HepG2 (cell line): ENCODE results near the gene ALOX5.

ENCODE experiments used
- ARID2 ChIP-seq: sonication (generic); formaldehyde crosslinking; IDR thresholded peaks from 2 replicates; pipeline ENCODE4 v1.8.1; 2022; ENCODE audit warnings: mild to moderate bottlenecking, missing genetic modification reagents, borderline replicate concordance
- HIVEP1 ChIP-seq: sonication (generic); formaldehyde crosslinking; IDR thresholded peaks from 2 replicates; pipeline ENCODE4 v1.4.0; 2020; ENCODE audit warnings: mild to moderate bottlenecking, missing genetic modification reagents
- KAT7 ChIP-seq: IDR thresholded peaks from 2 replicates; pipeline ENCODE4 v1.6.1; 2018; ENCODE audit warnings: borderline replicate concordance, missing compliant biosample characterization
- PCBP1 ChIP-seq: fragments of 200-400 bp; formaldehyde crosslinking; IDR thresholded peaks from 2 replicates; pipeline ENCODE4 v1.6.1; 2017; ENCODE audit warnings: mild to moderate bottlenecking, low read depth, low read length, borderline replicate concordance
- SP1 ChIP-seq, 2 experiments: fragments of 450-650 bp in 1 of 2; sonication (generic) in 1 of 2; formaldehyde crosslinking in 1 of 2; IDR thresholded peaks; 2 replicates each; pipeline versions ENCODE4 v1.4.0 to v1.6.1; 2016 to 2020; ENCODE audit warnings: missing genetic modification reagents in 1 of 2
- WIZ ChIP-seq: sonication (generic); formaldehyde crosslinking; IDR thresholded peaks from 2 replicates; pipeline ENCODE4 v1.5.1; 2020; ENCODE audit warnings: mild to moderate bottlenecking, missing genetic modification reagents
- ZFP36 ChIP-seq: fragments of 150-350 bp; IDR thresholded peaks from 2 replicates; pipeline ENCODE4 v1.6.1; 2018; ENCODE audit warnings: borderline replicate concordance, low read length, low read depth; ENCODE audit not compliant: partially characterized antibody
- TF ChIP-seq, protein P1 (sequence below): sonication (generic); formaldehyde crosslinking; IDR thresholded peaks from 2 replicates; pipeline ENCODE4 v1.4.0; 2020; ENCODE audit warnings: missing genetic modification reagents
- TF ChIP-seq, protein P2 (sequence below): sonication (generic); formaldehyde crosslinking; IDR thresholded peaks from 2 replicates; pipeline ENCODE4 v1.4.0; 2020; ENCODE audit warnings: missing genetic modification reagents
- TF ChIP-seq, protein P3 (sequence below): sonication (generic); formaldehyde crosslinking; IDR thresholded peaks from 2 replicates; pipeline ENCODE4 v1.5.0; 2020; ENCODE audit warnings: mild to moderate bottlenecking, missing genetic modification reagents, moderate library complexity
- TF ChIP-seq, protein P4 (sequence below): sonication (generic); formaldehyde crosslinking; IDR thresholded peaks from 2 replicates; pipeline ENCODE4 v1.4.0; 2020; ENCODE audit warnings: missing genetic modification reagents

DNA sequence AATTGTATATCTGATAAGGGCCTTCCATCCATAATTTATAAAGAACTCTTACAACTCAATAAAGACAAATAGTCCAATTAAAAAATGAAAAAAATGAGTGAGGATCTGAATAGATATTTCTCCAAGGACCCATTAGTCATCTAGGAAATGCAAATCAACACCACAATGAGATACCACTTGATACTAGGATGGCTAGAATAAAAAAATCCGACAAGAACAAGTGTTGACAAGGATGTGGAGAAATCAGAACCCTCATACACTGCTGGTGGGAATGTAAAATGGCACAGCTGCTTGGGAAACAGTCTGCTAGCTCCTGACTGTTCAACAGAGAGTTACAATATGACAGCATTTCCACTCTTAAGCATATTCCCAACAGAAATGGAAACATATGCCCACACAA, 24.6 kb downstream of the ALOX5 start:
- TF ChIP-seq PCBP1 (no peak), KAT7 (CRISPR knock-in tag) (no peak), WIZ (CRISPR knock-in tag) (no peak), ARID2 (CRISPR knock-in tag) (no peak), HIVEP1 (CRISPR knock-in tag) (no peak), ZFP36 (no peak), SP1 (IDR thresholded peaks at IDR 0.05) (no peak), SP1 (CRISPR knock-in tag; IDR thresholded peaks at IDR 0.05) (no peak)
- TF ChIP-seq, protein P1, sequence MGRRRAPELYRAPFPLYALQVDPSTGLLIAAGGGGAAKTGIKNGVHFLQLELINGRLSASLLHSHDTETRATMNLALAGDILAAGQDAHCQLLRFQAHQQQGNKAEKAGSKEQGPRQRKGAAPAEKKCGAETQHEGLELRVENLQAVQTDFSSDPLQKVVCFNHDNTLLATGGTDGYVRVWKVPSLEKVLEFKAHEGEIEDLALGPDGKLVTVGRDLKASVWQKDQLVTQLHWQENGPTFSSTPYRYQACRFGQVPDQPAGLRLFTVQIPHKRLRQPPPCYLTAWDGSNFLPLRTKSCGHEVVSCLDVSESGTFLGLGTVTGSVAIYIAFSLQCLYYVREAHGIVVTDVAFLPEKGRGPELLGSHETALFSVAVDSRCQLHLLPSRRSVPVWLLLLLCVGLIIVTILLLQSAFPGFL (CRISPR knock-in tag): no peak
- TF ChIP-seq, protein P2, sequence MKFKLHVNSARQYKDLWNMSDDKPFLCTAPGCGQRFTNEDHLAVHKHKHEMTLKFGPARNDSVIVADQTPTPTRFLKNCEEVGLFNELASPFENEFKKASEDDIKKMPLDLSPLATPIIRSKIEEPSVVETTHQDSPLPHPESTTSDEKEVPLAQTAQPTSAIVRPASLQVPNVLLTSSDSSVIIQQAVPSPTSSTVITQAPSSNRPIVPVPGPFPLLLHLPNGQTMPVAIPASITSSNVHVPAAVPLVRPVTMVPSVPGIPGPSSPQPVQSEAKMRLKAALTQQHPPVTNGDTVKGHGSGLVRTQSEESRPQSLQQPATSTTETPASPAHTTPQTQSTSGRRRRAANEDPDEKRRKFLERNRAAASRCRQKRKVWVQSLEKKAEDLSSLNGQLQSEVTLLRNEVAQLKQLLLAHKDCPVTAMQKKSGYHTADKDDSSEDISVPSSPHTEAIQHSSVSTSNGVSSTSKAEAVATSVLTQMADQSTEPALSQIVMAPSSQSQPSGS (CRISPR knock-in tag): no peak
- TF ChIP-seq, protein P3, sequence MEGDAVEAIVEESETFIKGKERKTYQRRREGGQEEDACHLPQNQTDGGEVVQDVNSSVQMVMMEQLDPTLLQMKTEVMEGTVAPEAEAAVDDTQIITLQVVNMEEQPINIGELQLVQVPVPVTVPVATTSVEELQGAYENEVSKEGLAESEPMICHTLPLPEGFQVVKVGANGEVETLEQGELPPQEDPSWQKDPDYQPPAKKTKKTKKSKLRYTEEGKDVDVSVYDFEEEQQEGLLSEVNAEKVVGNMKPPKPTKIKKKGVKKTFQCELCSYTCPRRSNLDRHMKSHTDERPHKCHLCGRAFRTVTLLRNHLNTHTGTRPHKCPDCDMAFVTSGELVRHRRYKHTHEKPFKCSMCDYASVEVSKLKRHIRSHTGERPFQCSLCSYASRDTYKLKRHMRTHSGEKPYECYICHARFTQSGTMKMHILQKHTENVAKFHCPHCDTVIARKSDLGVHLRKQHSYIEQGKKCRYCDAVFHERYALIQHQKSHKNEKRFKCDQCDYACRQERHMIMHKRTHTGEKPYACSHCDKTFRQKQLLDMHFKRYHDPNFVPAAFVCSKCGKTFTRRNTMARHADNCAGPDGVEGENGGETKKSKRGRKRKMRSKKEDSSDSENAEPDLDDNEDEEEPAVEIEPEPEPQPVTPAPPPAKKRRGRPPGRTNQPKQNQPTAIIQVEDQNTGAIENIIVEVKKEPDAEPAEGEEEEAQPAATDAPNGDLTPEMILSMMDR: no peak
- TF ChIP-seq, protein P4, sequence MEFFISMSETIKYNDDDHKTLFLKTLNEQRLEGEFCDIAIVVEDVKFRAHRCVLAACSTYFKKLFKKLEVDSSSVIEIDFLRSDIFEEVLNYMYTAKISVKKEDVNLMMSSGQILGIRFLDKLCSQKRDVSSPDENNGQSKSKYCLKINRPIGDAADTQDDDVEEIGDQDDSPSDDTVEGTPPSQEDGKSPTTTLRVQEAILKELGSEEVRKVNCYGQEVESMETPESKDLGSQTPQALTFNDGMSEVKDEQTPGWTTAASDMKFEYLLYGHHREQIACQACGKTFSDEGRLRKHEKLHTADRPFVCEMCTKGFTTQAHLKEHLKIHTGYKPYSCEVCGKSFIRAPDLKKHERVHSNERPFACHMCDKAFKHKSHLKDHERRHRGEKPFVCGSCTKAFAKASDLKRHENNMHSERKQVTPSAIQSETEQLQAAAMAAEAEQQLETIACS: no peak
